ENCODE results near the gene ABCD3. TPM values are rescaled to one million over a fixed set of nuclear protein-coding genes. Genes with fewer than 3 reads are reported as not detected.

ABCD3 gene
- total and polyA plus RNA-seq, 2 of the 13 experiments (the other 11 are each of a cell fraction or from before 2014, with no cell fraction given) = 27.5 to 166 TPM

DNA sequence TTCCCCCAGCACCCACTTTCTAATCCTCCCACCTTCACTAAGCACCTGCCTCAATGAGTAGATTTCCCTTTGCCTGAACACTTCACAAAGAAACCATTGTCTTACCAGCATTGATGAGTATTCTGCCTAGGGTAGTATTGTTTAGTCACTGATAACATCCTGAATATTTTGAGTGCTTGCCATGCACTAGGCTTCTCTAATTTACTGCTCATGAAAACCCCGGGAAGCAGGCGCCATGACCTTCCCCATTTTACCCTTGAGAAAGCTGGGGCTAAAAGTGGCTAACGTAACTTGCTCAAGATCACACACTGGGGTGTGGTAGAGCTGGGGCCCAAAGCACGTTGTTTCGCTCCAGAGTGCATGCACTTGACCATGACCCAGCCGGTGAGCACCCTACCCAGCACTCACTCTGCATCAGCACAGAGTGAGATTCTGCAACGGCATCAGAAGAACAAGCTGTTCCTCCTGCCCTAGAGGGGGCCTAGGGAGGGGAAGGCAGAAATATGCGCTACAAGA lies 133.9 kb downstream of the ABCD3 start (continued):
- TF ChIP-seq, protein P1, sequence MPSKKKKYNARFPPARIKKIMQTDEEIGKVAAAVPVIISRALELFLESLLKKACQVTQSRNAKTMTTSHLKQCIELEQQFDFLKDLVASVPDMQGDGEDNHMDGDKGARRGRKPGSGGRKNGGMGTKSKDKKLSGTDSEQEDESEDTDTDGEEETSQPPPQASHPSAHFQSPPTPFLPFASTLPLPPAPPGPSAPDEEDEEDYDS (CRISPR knock-in tag; IDR thresholded peaks at IDR 0.05) = no peak
- no peak for TF ChIP-seq ZMAT3 (CRISPR knock-in tag; conservative IDR thresholded peaks at IDR 0.05)
- TF ChIP-seq ZNF350 (CRISPR knock-in tag; IDR thresholded peaks at IDR 0.05; ENCODE audit: borderline replicate concordance, low read depth) = no peak
- TF ChIP-seq ZNF296 (CRISPR knock-in tag; conservative IDR thresholded peaks at IDR 0.05) = no peak
- TF ChIP-seq, protein P2, sequence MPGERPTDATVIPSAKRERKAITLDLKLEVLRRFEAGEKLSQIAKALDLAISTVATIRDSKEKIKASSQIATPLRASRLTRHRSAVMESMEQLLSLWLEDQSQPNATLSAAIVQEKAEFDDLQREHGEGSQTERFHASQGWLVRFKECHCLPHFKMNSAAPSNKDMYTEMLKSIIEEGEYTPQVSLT (CRISPR knock-in tag; IDR thresholded peaks at IDR 0.05; ENCODE audit: borderline replicate concordance, low read depth) = no peak
- no peak for TF ChIP-seq HOXA9 (CRISPR knock-in tag; IDR thresholded peaks at IDR 0.05; ENCODE audit: borderline replicate concordance)
- no peak for TF ChIP-seq TFAP4 (IDR thresholded peaks at IDR 0.05; ENCODE audit: borderline replicate concordance, low read depth)
- peak; percentile 63; the same call in 1 of the 2 replicates for TF ChIP-seq ARID5B (CRISPR knock-in tag; IDR thresholded peaks at IDR 0.05)
- TF ChIP-seq ZNF205 (CRISPR knock-in tag; IDR thresholded peaks at IDR 0.05) = peak; percentile 85; the same call in 1 of the 2 replicates
- TF ChIP-seq, protein P3, sequence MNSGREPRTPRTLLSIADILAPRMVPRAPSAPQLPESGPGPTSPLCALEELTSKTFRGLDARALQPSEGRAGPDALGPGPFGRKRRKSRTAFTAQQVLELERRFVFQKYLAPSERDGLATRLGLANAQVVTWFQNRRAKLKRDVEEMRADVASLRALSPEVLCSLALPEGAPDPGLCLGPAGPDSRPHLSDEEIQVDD (CRISPR knock-in tag; IDR thresholded peaks at IDR 0.05; ENCODE audit: borderline replicate concordance) = no peak
- TF ChIP-seq MAFK (conservative IDR thresholded peaks at IDR 0.05 in 1 of 2, IDR thresholded peaks at IDR 0.05 in 1 of 2; ENCODE audit: low read length in 2 of 2) = no peak
- no peak for TF ChIP-seq TCF12 (IDR thresholded peaks at IDR 0.05)
- no peak for TF ChIP-seq TCF12 (CRISPR knock-in tag; IDR thresholded peaks at IDR 0.05)
- TF ChIP-seq DNMT3B (CRISPR knock-in tag; conservative IDR thresholded peaks at IDR 0.05) = no peak
- no peak for TF ChIP-seq ZNF530 (CRISPR knock-in tag; IDR thresholded peaks at IDR 0.05; ENCODE audit: low read depth)
- TF ChIP-seq SCMH1 (CRISPR knock-in tag; IDR thresholded peaks at IDR 0.05; ENCODE audit: borderline replicate concordance) = no peak
- TF ChIP-seq SOX6 (IDR thresholded peaks at IDR 0.05) = no peak
- peak; percentile 50 for TF ChIP-seq SOX6 (CRISPR knock-in tag; IDR thresholded peaks at IDR 0.05)
- no peak for TF ChIP-seq HDAC6 (IDR thresholded peaks at IDR 0.05; ENCODE audit: low read depth, low read length)
- no peak for TF ChIP-seq ZNF225 (CRISPR knock-in tag; IDR thresholded peaks at IDR 0.05)
- TF ChIP-seq TGIF2 (CRISPR knock-in tag; IDR thresholded peaks at IDR 0.05) = no peak
- no peak for TF ChIP-seq ZNF446 (CRISPR knock-in tag; IDR thresholded peaks at IDR 0.05)
- no peak for TF ChIP-seq NCOA5 (CRISPR knock-in tag; IDR thresholded peaks at IDR 0.05)
- no peak for TF ChIP-seq ZFP90 (CRISPR knock-in tag; IDR thresholded peaks at IDR 0.05; ENCODE audit: borderline replicate concordance)
- no peak for TF ChIP-seq MAF1 (CRISPR knock-in tag; IDR thresholded peaks at IDR 0.05; ENCODE audit: borderline replicate concordance)
- TF ChIP-seq MZF1 (CRISPR knock-in tag; IDR thresholded peaks at IDR 0.05; ENCODE audit: borderline replicate concordance) = no peak

Measured in HepG2 (cell line).